Cortex of kidney (tissue), 1 donor: ENCODE measurements around the gene DOLPP1.
"Not testable (repeated sequence)": the region's sequence is repeated elsewhere in the genome, so short reads cannot be mapped to it uniquely, and the experiment has no call there.

Source experiments
- DNase-seq: peaks from one replicate; lab custom pipeline; 2025; lab: John Stamatoyannopoulos, UW

DOLPP1 gene, protein sequence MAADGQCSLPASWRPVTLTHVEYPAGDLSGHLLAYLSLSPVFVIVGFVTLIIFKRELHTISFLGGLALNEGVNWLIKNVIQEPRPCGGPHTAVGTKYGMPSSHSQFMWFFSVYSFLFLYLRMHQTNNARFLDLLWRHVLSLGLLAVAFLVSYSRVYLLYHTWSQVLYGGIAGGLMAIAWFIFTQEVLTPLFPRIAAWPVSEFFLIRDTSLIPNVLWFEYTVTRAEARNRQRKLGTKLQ

GRCh38 chr9:129080601-129081387 lies at the start of gene DOLPP1:
Gene DOLPP1, plus strand, starts transcription at chr9:129081111. Its CDS starts 21 bp downstream, at chr9:129081132.
- DNase-seq, result peak; percentile 93

GRCh38 chr9:129031514-129031913 lies 49.4 kb upstream of the DOLPP1 start:
- no peak for DNase-seq

- no peak for DNase-seq
These were observed 48.3 kb upstream of the DOLPP1 start for GRCh38 chr9:129032541-129033159.

- no peak for DNase-seq
These were observed 47.7 kb upstream of the DOLPP1 start for GRCh38 chr9:129033216-129033615.

GRCh38 chr9:129035838-129036237 lies 45.1 kb upstream of the DOLPP1 start:
- DNase-seq, result not testable (repeated sequence)

DNA sequence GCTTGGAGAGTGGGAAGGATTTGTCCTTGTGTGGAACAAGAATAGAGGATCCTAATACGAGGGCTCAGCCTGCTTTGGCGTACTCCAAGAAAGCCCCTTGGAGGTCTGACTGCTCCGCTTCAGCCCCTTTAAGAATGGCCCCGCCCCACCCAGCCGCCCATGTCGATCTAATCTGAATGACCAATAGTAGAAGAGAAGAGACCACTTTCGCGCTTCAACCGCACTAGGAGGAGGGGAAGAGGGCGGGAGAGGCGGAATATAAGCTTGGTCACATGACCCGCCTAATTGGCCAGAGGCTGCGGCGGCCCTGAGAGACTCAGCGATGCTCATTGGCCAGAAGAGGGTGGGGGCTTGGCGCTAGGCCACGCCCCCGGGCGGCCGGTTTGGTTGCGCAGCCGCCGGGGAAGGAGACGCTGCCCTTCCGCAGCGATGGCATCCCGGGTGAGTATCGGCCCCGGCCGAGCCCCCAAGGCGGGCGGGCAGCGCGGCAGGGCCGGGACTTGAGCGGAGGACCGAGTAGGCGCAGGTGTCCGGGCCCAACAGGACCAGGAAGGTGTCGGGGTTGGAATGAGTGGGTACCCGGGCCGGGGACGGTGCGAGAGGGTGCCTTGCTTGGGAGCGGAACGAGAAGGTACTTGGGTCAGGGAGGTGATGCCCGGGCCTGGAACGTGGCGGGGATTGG lies 44.5 kb upstream of the DOLPP1 start, which contains the start of gene MIGA2:
Gene MIGA2, plus strand, starts transcription at position 386 of the 682 bp plus-strand sequence. CDS start 3,969 bp downstream, outside the sequence.
- no peak for DNase-seq

DNA sequence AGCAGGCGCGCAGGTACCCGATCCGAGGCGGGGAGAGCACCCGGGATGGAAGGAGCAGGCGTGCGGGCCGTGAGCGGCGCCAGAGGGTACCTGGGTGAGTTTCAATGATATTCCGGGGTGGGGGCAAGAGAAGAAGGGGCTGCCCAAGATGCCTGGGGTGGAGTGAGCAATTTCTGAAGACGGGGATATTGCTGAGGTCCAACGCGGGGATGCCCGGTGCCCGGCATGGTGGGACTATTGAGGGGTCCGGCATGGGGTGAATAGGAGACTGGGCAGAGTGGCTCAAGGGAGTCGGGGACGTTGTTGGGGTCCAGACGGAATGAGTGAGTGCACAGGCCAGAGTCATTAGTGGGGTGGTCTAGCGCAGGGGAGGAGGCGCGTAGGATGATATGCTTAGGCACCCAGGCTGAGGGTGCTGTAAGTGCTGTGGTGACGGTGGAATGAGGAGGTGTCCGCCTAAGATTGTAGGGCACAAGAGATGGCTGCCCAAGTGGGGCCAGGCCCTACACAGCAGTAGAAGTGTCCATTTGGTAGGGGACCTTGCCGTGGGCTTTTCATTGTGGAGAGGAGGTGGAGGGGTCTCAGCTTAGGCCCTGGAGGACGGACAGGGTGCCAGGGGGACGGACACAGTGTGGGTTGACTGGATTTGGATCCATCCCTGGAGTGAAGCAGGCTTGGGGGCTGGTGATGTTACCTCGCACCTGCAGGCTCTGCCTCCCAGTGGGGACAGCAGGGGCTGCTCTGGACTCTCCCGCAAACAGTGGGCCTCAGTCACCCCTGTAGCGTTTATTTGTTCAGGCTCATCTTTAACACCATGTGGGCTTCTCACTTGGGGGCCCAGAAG lies 43.8 kb upstream of the DOLPP1 start:
- no peak for DNase-seq

DNA sequence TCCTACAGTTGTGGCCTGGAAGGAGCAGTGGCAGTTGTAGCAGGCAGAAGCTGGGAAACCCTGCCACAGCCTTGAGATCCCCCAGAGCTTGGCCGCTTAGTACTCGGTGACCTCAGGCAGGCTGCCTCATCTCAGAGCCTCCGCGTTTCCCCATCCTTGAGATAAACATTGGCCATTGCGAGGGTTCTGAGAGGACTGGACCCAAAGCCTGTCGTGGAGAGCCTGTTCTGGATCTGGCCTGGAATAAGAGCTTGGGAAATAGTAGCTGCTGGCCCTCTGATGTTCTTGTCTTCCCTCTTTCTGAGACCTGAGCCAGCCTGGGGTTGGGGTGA lies 43.2 kb upstream of the DOLPP1 start:
- DNase-seq, result no peak

- no peak for DNase-seq
These were observed 42.6 kb upstream of the DOLPP1 start for GRCh38 chr9:129038109-129038852.

DNA sequence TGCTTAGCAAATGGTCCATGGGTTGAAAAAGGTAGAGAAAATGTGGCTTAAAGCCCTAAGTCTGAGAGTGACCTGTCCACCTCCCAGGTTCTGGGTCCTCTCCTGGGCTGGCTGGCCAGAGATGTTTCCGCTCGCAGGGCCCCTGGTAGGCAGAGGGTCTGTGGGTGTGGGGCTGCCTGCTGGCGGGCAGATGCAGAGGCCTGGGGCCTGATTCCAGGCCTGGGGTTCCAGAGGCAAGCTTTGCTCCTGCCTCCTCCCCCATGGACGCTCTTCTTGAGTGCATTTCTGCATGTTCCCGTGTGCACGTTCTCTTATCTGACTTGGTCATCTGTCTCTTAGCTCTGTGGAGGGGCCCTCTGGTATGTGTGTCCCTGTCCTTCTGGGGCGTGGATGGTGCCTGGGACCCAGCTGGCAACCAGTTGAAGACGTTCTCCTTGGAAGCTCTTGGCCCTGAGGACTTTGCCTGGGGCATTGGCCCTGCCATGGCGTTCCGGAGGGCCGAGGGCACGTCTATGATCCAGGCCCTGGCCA lies 40.7 kb upstream of the DOLPP1 start:
- no peak for DNase-seq

DNA sequence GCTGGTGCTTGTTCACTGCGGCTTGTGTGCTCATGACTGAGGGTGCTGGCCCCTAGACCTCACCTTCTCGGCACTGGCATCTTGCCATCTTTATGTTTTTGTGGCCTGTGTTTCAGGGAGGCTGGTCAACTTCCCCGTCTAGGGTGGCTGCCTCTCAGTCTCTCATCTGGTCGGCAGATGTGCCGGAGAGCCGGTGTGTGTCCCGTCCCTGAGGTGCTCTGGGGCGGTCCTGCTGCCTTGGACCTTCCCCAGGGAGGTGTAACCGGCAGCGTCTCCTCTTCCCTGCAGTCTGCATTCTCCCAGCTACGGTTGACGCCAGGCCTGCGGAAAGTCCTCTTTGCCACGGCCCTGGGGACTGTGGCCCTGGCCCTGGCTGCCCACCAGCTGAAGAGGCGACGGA lies 38.9 kb upstream of the DOLPP1 start:
- no peak for DNase-seq

GRCh38 chr9:129052592-129052991 lies 28.3 kb upstream of the DOLPP1 start:
- no peak for DNase-seq

GRCh38 chr9:129053020-129053419 lies 27.9 kb upstream of the DOLPP1 start:
- DNase-seq, result no peak

DNA sequence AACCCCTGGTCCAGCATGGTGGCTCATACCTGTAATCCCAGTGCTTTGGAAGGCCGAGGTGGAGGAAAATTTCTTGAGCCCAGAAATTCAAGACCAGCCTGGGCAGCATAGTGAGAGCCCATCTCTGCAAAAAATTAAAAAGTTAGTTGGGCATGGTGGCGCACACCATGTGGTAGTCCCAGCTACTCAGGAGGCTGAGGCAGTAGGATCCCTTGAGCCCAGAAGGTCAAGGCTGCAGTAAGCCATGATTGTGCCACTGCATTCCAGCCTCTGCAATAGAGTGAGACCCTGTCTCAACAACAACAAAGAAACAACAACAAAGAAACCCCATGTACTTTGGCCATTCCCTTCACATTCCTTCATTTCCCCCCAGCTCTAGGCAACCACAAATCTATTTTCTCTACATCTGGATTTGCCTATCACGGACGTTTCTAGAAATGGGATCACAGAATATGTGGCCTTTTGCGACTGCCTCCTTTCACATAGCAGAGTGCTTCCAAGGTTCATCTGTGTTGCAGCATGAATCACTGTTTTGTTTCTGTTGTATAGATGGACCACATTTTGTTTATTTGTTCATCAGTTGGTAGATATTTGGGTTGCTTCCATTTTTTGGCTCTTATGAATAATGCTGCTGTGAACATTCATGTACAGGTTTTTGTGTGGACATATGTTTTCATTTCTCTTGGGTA lies 26.6 kb upstream of the DOLPP1 start:
- DNase-seq, result no peak

DNA sequence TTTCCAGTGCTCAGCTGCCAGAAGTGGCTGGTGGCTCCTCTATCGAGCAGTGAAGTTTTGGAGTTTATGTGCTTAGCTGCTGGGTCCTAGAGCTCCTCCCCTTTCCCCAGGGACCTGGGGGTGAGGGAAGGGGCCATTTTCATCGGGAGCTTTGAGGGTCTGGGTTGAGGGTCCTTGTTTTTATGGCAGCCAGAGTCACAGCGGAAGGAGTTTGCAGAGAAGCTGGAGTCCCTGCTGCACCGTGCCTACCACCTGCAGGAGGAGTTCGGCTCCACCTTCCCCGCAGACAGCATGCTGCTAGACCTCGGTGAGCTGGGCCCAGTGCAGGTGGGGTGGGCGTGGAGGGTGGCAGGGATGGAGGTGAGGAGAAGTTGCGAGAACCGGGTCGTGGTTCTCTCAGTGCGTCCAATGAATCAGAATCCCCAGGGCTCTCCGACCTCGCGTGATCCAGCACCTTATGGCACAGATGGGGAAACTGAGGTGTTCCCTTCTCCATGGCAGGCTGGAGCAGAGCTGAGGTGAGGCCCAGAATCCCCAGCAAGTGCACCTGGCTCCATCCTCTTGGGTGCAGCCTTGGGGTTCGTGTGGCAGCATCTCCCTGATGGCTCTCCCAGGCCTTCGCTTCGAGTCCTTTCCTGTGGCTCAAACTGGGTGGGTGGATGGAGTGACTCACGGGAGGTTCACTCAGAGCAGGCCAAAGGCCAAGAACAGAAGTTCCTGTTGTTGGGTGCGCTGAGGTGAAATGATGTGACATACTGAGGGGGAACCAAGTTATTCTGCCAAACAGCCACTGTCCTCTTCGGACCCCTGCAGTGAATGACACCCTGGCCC lies 21.7 kb upstream of the DOLPP1 start:
- DNase-seq, result no peak

- DNase-seq, result no peak
These were observed 20.8 kb upstream of the DOLPP1 start for GRCh38 chr9:129059796-129060785.

DNA sequence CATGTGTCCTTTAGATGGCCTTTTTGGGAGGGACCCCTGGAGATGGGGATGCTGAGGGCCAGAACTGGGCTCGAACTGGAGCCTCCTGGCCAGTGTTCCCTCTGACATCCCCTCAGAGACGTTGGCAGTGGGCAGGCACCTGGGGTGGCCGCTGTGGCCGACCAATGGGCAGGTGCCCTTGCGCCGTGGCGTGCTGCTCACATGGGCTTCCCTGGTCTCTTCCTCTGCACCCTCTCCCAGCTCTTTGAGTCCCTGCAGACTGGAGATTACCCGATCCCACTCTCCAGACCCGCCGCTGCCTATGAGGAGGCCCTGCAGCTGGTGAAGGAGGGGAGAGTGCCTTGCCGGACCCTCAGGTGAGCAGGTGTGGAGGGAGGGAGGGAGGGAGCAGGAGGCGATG lies 19.9 kb upstream of the DOLPP1 start:
- DNase-seq, result no peak

DNA sequence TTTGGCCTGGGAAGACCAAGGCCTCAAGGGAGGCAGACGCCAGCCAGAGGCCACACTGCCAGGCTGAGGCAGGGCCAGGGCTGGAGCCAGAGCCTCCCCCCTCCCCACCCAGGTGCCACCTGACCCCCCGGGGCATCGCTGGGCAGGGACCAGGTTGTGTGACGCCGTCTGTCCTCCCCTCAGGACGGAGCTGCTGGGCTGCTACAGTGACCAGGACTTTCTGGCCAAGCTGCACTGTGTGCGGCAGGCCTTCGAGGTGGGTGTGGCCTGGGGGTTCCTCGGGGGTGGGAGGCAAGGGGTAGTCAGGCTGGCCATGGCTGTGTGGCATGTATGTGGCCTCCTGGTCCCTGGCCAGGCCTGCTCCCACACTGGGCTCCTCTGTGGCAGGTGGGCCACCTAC lies 17.9 kb upstream of the DOLPP1 start:
- DNase-seq, result no peak
